HG03045 (cell line): Measurements from ENCODE around the gene HSPA12A.

Experiments
- ATAC-seq: cut with Tn5 transposase; IDR thresholded peaks from one replicate; pipeline ENCODE4 v1.9.1; 2021; ENCODE audit warnings: mild to moderate bottlenecking, moderate library complexity; ENCODE audit not compliant: unreplicated experiment

HSPA12A gene

GRCh38 chr10:116771101-116771958 lies 29.0 kb upstream of the HSPA12A start:
- ATAC-seq: no peak

- no peak for ATAC-seq
Observed at GRCh38 chr10:116770281-116770680, 27.9 kb upstream of the HSPA12A start.

- ATAC-seq: no peak
Observed at GRCh38 chr10:116769791-116770190, 27.4 kb upstream of the HSPA12A start.

GRCh38 chr10:116769368-116769767 lies 27.0 kb upstream of the HSPA12A start:
- ATAC-seq: no peak

- ATAC-seq: no peak
Observed at GRCh38 chr10:116768786-116769185, 26.4 kb upstream of the HSPA12A start.

DNA sequence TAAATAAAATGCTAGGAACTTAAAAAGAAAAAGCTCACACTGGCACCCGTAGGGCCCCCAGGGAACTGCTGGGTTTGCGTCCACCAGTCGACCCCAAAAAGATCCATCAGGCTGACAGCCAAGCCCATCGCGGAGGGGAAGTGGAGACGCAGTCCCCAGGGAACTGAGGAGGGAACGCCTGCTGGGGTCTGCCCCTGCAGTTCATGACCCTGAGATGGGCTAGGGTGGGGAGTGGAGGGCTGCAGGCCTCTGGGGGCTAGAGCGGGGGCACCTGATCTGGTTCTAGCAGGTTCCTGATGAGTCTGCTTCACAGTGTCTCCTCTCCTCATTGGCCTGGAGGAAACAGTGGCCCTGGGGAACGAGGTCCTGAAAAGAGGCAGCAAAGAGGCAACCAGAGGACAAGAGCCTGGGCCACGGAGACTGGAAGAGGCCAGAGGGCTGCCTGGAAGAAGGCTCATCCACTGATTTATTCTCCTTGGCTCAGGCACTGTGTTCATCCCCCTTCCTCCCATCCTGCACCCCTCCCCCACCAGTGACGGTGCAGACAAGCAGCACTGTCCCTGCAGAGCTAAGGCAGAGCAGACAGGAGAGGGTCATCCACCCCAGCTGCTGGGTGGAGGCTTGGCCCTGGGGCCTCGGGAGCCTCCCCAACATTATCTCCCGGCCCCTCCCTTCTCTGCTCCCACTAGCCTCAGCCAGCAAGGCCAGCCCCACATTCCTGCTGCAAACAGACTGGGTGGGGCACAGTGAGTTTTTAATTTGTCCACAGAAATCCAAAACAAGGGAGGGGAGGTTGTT lies 24.7 kb upstream of the HSPA12A start:
- ATAC-seq: no peak

GRCh38 chr10:116766241-116766827 lies 24.0 kb upstream of the HSPA12A start:
- no peak for ATAC-seq

- no peak for ATAC-seq
Observed at GRCh38 chr10:116765648-116766081, 23.3 kb upstream of the HSPA12A start.

GRCh38 chr10:116764979-116765378 lies 22.6 kb upstream of the HSPA12A start:
- ATAC-seq: no peak

- no peak for ATAC-seq
Observed at GRCh38 chr10:116763440-116763839, 21.1 kb upstream of the HSPA12A start.

DNA sequence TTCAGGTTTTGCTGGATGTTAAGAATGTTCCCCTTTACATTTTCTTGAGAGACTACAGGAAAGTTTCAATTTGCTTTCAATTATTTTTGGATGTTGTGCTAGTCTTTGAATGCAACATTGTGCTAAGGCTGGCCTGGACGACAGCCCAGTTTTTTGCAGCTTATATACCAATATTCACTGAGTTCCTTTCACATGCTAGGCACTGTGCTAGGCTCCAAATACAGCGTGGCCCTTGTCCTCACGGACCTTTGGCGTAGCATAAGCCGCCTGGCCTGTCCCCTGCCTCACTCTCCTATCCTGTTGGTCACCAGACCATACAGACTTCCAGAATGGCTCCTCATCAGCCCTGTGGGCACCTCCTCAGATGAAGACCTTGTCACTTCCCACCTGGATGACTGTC lies 19.5 kb upstream of the HSPA12A start:
- no peak for ATAC-seq

DNA sequence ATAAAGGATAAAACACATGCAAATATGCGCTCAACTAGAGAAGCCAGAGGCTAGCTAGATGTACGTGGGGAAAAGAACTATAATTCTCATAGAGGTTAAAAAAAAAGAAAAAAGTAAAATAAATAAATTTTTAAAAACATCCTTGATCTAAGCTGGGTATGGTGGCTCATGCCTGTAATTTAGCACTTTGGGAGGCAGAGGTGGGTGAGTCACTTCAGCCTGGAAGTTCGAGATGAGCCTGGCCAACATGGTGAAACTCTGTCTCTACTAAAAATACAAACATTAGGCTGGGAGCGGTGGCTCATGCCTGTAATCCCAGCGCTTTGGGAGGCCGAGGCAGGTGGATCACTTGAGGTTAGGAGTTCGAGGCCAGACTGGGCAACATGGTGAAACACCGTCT lies 18.6 kb upstream of the HSPA12A start:
- no peak for ATAC-seq

DNA sequence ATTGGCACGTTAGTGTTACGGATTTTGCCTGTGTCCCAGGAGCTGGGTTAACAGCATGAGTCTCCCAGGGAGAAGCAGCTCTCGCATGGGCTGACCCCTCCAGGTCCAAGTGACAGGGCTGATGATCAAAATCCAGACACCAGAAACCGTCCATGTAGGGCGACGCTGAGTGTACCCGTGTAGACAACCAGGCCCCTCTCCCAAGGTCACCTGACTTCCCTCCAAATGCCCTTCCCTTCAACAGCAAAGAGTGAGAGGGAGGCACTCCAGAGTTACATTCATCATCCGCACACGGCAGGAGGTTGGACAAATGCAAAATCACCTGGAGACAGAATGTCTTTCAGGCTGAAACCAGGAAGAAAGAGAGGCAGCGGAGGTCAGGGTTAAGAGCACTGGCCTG lies 14.9 kb upstream of the HSPA12A start:
- ATAC-seq: no peak

- ATAC-seq: no peak
Observed at GRCh38 chr10:116756277-116756676, 13.9 kb upstream of the HSPA12A start.

GRCh38 chr10:116753759-116754158 lies 11.4 kb upstream of the HSPA12A start:
- no peak for ATAC-seq

GRCh38 chr10:116752969-116753665 lies 10.8 kb upstream of the HSPA12A start:
- no peak for ATAC-seq

DNA sequence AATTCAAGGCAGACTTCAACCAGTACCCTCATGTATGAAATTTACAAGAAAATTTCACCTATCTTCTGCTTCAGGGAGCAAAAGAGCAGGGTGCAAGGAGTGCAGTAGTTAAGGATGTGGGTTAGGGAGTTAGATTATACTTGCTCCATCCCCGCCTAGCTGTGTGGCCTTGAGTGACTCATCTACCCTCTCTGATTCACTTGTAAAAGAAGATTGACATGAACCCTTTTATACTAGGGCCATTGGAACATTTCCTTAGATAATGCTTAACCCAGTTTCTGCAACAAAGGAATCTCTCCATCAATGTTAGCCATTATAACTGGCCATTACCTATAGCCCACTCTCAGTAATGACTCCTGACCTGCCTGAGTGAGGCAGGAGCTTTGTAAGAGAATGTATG lies 10.2 kb upstream of the HSPA12A start:
- no peak for ATAC-seq

DNA sequence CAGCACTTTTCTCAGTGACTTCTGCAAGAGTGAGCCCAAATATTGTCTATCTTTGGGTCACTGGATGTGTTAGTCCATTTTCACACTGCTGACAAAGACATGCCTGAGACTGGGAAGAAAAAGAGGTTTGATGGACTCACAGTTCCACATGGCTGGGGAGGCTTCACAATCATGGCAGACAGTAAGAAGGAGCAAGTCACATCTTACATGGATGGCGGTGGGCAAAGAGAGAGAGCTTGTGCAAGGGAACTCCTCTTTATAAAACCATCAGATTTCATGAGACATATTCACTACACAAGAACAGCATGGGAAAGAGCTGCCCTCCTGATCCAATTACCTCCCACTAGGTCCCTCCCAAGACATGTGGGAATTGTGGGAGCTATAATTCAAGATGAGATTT lies 6.1 kb upstream of the HSPA12A start:
- ATAC-seq: no peak

DNA sequence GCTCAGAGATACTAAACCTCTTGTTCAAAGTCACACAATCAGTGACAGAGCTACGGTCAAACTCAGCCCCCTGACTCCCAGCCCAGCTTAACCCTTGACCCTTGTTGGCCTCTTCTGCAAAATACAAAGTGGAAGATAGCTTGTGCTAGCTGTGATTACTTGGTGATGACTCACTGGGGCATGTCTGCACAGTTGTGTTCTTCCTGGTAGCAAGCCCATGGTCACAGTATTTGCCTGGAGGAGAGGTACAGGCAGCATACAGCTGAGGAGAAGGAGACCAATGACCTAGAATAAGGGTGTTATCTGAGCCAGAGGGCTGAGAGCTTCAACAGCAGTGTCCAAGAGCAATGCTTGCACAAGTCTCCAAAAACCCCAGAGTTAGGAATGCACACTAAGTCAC lies 5.7 kb upstream of the HSPA12A start:
- no peak for ATAC-seq

- no peak for ATAC-seq
Observed at GRCh38 chr10:116747325-116747724, 5.0 kb upstream of the HSPA12A start.

GRCh38 chr10:116744885-116745284 lies 2.5 kb upstream of the HSPA12A start:
- ATAC-seq: no peak
